22Rv1 (cell line): ENCODE results near the gene FGFBP2.

Source experiments
- ZFX ChIP-seq: fragments of 450-650 bp; IDR thresholded peaks from 2 replicates; pipeline ENCODE4 v1.6.1; 2017; ENCODE audit warnings: antibody characterized with exemption, borderline replicate concordance
- TF ChIP-seq, protein P1 (sequence below): fragments of 450-650 bp; IDR thresholded peaks from 2 replicates; pipeline ENCODE4 v1.5.1; 2017; ENCODE audit warnings: mild to moderate bottlenecking

DNA sequence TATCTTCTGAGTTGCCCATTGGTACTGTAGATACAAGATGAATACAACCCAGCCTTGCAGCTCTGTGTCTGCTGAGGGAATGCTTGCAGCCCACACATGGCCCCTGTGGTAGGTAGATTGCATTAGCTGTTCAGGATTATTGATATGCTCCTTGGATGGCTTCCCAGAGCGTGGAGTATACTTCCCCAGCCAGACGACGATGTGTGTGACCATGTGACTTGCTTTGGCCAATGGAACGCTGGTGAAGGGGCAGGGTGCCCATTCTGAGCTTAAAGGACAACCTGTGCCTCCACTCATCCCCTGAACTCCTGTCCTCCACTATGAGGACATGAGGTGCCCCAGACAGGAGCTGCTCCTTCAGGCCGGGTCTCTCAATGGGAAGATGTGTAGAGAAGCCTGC lies 23.9 kb upstream of the FGFBP2 start:
- TF ChIP-seq ZFX, result no peak
- TF ChIP-seq, protein P1, sequence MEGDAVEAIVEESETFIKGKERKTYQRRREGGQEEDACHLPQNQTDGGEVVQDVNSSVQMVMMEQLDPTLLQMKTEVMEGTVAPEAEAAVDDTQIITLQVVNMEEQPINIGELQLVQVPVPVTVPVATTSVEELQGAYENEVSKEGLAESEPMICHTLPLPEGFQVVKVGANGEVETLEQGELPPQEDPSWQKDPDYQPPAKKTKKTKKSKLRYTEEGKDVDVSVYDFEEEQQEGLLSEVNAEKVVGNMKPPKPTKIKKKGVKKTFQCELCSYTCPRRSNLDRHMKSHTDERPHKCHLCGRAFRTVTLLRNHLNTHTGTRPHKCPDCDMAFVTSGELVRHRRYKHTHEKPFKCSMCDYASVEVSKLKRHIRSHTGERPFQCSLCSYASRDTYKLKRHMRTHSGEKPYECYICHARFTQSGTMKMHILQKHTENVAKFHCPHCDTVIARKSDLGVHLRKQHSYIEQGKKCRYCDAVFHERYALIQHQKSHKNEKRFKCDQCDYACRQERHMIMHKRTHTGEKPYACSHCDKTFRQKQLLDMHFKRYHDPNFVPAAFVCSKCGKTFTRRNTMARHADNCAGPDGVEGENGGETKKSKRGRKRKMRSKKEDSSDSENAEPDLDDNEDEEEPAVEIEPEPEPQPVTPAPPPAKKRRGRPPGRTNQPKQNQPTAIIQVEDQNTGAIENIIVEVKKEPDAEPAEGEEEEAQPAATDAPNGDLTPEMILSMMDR, result no peak
